PC-3 (cell line): ENCODE measurements around the gene NUCB1.

Experiments used
- CTCF ChIP-seq: fragments of 300-600 bp; sonication (generic); conservative IDR thresholded peaks from 2 replicates; pipeline ENCODE4 v1.5.1; 2017; ENCODE audit warnings: antibody characterized with exemption, low read depth, mild to moderate bottlenecking, low read length
- EZH2 ChIP-seq: fragments of 300-600 bp; sonication (generic); IDR thresholded peaks from one replicate; pipeline ENCODE4 v1.6.1; 2017; ENCODE audit warnings: antibody characterized with exemption, mild to moderate bottlenecking, low read length; ENCODE audit not compliant: unreplicated experiment
- EZH2phosphoT487 ChIP-seq: fragments of 300-600 bp; sonication (generic); IDR thresholded peaks from 2 replicates; pipeline ENCODE4 v1.6.1; 2018; ENCODE audit warnings: mild to moderate bottlenecking, antibody characterized with exemption, low read length, borderline replicate concordance

GRCh38 chr19:48965040-48965805 is 65.1 kb downstream of the NUCB1 start, which contains the start of gene FTL:
- no peak for TF ChIP-seq CTCF
- TF ChIP-seq EZH2phosphoT487 = no peak
- TF ChIP-seq EZH2 = no peak
